HG02759 (cell line): Measurements from ENCODE around the gene TM7SF2.

Experiments
- ATAC-seq: cut with Tn5 transposase; IDR thresholded peaks from one replicate; pipeline ENCODE4 v1.9.1; 2021; ENCODE audit warnings: mild to moderate bottlenecking, moderate library complexity; ENCODE audit not compliant: unreplicated experiment

Gene TM7SF2

GRCh38 chr11:65089621-65090020 lies 22.1 kb upstream of the TM7SF2 start:
- no peak for ATAC-seq

DNA sequence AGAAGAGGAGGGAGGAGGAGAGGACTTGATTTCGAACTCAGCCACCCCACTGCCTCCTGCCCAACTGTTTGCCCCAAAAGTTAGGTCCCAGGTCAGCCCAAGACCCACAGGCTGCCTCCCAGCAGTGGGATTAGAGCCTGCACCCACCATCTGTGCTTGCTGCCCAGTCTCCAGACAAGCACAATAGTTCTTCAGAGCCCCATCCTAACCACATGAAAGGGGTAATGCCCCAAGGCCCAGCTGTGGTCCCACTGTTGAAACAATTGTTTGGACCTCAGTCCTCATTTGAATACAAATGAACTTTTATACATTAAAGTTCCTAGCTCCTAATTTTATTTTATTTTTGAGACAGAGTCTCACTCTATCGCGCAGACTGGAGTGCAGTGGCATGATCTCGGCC lies 21.0 kb upstream of the TM7SF2 start:
- no peak for ATAC-seq

DNA sequence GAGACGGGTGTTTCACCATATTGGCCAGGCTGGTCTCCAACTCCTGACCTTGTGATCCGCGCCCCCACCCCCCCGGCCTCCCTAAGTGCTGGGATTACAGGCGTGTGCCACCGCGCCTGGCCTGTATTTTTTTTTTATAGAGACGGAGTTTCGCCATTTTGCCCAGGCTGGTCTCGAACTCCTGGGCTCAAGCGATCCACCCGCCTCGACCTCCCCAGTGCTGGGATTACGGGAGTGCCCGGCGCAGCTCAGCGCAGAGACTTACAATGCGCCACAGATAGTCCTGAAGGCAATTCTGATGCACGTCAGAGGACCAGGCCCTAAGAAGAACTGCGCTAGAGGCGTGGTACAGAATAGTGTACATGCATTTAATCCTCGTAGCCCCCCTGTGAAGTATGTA lies 16.2 kb upstream of the TM7SF2 start:
- ATAC-seq: no peak

GRCh38 chr11:65095974-65096806 lies 15.5 kb upstream of the TM7SF2 start, which contains the start of gene VPS51:
Gene VPS51, plus strand, starts transcription at chr11:65096214. Its CDS starts 37 bp downstream, at chr11:65096251.
- ATAC-seq: peak; percentile 85

GRCh38 chr11:65096926-65097325 lies 14.7 kb upstream of the TM7SF2 start:
- no peak for ATAC-seq

GRCh38 chr11:65100674-65101350 lies 10.9 kb upstream of the TM7SF2 start:
- no peak for ATAC-seq

- ATAC-seq: no peak
These were observed 9.3 kb upstream of the TM7SF2 start for GRCh38 chr11:65102142-65103095.

DNA sequence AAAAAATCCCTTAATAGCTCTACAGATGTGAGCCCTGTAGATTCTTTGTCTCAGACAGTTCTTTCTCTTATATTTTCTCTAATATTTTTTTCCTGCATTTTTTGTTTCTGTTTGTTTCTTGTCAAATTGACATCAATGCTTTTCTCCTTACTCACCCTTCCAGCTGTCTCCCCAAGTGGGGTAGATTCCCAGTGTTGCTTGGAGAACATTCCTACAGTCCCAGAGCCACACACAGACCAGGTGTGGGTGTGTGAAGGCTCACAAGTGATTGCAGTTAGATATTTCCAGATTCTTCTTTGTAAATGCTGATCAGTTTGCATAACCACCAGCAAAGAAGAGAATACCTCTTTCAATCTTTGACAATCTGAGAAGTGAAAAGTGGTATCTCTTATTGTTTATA lies 8.2 kb upstream of the TM7SF2 start:
- ATAC-seq: no peak

DNA sequence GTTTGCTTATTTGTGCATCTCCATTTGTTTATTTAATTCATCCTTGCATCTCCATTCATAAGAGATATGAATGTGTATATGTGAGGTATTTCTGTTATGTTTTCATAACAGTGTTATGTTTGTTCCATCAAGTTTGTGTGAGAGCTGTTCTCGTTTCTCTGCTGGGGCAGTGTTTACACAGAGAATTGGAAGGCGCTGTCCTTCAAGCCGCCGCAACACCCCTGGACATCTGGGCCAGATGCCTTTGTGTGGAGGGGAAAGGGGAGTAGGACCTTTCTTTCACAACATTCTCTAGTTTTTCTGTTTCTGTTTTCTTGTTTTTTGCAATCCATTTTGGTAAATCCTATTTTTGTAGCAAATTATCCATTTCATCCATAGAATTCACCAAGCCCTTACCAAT lies 7.0 kb upstream of the TM7SF2 start:
- no peak for ATAC-seq

GRCh38 chr11:65107078-65107477 lies 4.6 kb upstream of the TM7SF2 start:
- no peak for ATAC-seq

DNA sequence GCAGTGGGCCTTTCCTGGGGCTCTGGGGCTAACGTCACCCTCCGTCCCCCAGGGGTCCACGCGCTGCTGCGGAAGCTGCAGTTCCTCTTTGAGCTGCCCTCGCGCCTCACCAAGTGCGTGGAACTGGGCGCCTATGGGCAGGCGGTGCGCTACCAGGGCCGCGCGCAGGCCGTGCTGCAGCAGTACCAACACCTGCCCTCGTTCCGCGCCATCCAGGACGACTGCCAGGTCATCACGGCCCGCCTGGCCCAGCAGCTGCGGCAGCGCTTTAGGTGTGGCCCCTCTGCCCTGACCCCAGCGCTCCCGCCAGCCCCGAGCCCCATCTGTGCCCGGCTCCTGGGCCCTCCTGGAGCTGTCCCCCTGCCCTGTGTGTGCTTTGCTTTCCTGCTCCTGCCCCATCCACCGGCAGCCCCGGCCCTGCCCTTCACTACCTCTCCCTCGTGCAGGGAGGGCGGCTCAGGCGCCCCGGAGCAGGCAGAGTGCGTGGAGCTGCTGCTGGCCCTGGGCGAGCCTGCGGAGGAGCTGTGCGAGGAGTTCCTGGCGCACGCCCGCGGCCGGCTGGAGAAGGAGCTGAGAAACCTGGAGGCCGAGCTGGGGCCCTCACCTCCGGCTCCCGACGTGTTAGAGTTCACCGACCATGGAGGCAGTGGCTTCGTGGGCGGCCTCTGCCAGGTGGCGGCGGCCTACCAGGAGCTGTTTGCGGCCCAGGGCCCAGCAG lies 3.8 kb upstream of the TM7SF2 start:
- no peak for ATAC-seq

GRCh38 chr11:65108469-65109123 lies 3.1 kb upstream of the TM7SF2 start:
- ATAC-seq: no peak

GRCh38 chr11:65109231-65110198 lies 2.2 kb upstream of the TM7SF2 start:
- no peak for ATAC-seq

GRCh38 chr11:65110354-65110861 lies 1.3 kb upstream of the TM7SF2 start:
- ATAC-seq: peak; percentile 27

GRCh38 chr11:65111159-65111743 lies 421 bp upstream of the TM7SF2 start:
- no peak for ATAC-seq

DNA sequence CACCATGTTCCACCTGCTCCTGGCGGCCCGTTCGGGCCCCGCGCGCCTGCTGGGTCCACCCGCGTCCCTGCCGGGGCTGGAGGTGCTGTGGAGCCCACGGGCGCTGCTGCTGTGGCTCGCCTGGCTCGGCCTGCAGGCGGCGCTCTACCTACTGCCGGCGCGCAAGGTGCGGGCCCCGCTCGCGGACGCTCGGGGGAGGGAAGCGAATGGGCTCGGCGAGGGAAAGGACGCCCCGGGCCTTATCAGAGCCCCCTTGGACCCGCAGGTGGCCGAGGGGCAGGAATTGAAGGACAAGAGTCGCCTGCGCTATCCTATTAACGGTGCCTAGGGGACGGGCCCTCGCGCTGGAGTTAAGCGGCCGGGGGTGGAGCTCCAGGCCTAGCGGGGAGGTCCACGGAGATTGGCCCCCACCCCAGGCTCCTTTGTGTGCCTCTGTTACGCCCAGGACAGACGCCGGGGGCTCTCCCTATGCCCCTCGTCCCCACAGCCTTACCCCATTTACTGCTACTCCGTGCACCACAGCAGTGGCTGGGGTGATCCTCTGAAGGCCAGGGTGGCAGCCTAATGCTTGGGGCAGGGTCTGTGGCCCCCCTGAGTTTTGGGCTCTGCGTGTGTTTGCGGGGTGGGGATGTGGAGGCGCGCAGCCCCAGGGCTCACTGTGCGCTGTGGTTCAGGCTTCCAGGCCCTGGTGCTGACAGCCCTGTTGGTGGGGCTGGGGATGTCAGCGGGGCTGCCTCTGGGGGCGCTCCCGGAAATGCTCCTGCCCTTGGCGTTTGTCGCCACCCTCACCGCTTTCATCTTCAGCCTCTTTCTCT lies 1.1 kb downstream of the TM7SF2 start:
- ATAC-seq: peak; percentile 39

DNA sequence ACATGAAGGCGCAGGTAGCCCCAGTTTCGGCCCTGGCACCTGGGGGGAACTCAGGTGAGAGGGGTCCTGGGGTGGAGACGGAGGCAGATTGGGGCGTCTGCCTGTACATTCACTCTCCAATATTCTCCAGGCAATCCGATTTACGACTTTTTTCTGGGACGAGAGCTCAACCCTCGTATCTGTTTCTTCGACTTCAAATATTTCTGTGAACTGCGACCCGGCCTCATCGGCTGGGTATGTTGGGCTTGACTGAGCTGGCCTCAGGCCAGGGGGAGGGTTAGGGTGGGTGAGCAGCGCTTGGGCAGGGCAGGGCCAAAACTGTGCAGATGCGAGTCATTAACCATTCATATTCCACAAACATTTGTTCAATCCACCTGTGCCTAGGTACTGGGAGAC lies 1.7 kb downstream of the TM7SF2 start:
- no peak for ATAC-seq
